ENCODE results near the gene IQCE.

Gene IQCE

GRCh38 chr7:2511769-2512168 lies 47.0 kb upstream of the IQCE start:
- H3K36me3 ChIP-seq (ENCODE audit: control insufficient read depth in 1 of 2, insufficient read depth in 2 of 2, low read length in 2 of 2): no peaks in the 10 kb centered on the region
- no CpG with 5 or more reads among the region's 18 CpGs for WGBS (ENCODE audit: extremely low coverage, insufficient coverage, insufficient read length)
- H3K9me3 ChIP-seq (ENCODE audit: insufficient read depth, low read depth, low read length): peaks cover 5% of the 10 kb centered on the region
- H3K18ac ChIP-seq (ENCODE audit: low read length): no peak overlapping the region
- no peak overlapping the region for H3K27ac ChIP-seq (ENCODE audit: low read depth, low read length)
- H3K79me1 ChIP-seq (ENCODE audit: low read length): peaks cover under 1% of the 10 kb centered on the region
- H3K4ac ChIP-seq (ENCODE audit: low read depth, low read length): no peak overlapping the region
- H3K23ac ChIP-seq (ENCODE audit: low read length): no peak overlapping the region
- peaks cover 8 to 15% of the 10 kb centered on the region in 2 experiments for H3K4me1 ChIP-seq (ENCODE audit: control insufficient read depth in 1 of 2, insufficient read depth in 2 of 2, low read length in 2 of 2)
- H4K8ac ChIP-seq (ENCODE audit: low read depth, low read length): no peak overlapping the region
- H2BK120ac ChIP-seq (ENCODE audit: insufficient read depth, low read length, poor library complexity): no peak overlapping the region
- no peaks in the 10 kb centered on the region for H3K27me3 ChIP-seq (ENCODE audit: insufficient read depth, low read length)
- H4K12ac ChIP-seq (ENCODE audit: low read depth, low read length): no peak overlapping the region
- H4K91ac ChIP-seq (ENCODE audit: low read depth, low read length): no peak overlapping the region
- no peak overlapping the region for H2BK5ac ChIP-seq (ENCODE audit: low read depth, low read length, poor library complexity)
- H3K9ac ChIP-seq (ENCODE audit: low read length): no peak overlapping the region
- H3K4me3 ChIP-seq (ENCODE audit: low read depth, low read length): no peak overlapping the region
- no peak overlapping the region for H2AFZ ChIP-seq (ENCODE audit: insufficient read depth, low read length, poor library complexity)
- no peak overlapping the region for H2BK12ac ChIP-seq (ENCODE audit: low read length)
- H3K14ac ChIP-seq (ENCODE audit: low read length): no peak overlapping the region
- DNase-seq: no peak
- H3K4me2 ChIP-seq (ENCODE audit: low read length): no peak overlapping the region
- H2AK5ac ChIP-seq (ENCODE audit: low read length): no peak overlapping the region
- H3K79me2 ChIP-seq (ENCODE audit: control insufficient read depth, insufficient read depth, low read length, poor library complexity): no peaks in the 10 kb centered on the region

- Histone ChIP-seq H2BK12ac (ENCODE audit: low read length) (no peak overlapping the region), H2AFZ (ENCODE audit: insufficient read depth, low read length, poor library complexity) (no peak overlapping the region), H4K91ac (ENCODE audit: low read depth, low read length) (no peak overlapping the region), H3K4me3 (ENCODE audit: low read depth, low read length) (no peak overlapping the region), H3K14ac (ENCODE audit: low read length) (no peak overlapping the region), H3K27me3 (ENCODE audit: insufficient read depth, low read length) (no peaks in the 10 kb centered on the region), H3K79me1 (ENCODE audit: low read length) (peaks cover 2% of the 10 kb centered on the region), H2BK5ac (ENCODE audit: low read depth, low read length, poor library complexity) (no peak overlapping the region), H4K12ac (ENCODE audit: low read depth, low read length) (no peak overlapping the region), H3K18ac (ENCODE audit: low read length) (no peak overlapping the region), H3K4ac (ENCODE audit: low read depth, low read length) (no peak overlapping the region), H2AK5ac (ENCODE audit: low read length) (no peak overlapping the region), H4K8ac (ENCODE audit: low read depth, low read length) (no peak overlapping the region), H3K36me3 (ENCODE audit: control insufficient read depth in 1 of 2, insufficient read depth in 2 of 2, low read length in 2 of 2) (no peaks in the 10 kb centered on the region), H2BK120ac (ENCODE audit: insufficient read depth, low read length, poor library complexity) (no peak overlapping the region), H3K4me2 (ENCODE audit: low read length) (no peak overlapping the region), H3K9ac (ENCODE audit: low read length) (no peak overlapping the region), H3K79me2 (ENCODE audit: control insufficient read depth, insufficient read depth, low read length, poor library complexity) (no peaks in the 10 kb centered on the region), H3K4me1 (ENCODE audit: control insufficient read depth in 1 of 2, insufficient read depth in 2 of 2, low read length in 2 of 2) (peaks cover 11 to 19% of the 10 kb centered on the region in 2 experiments), H3K23ac (ENCODE audit: low read length) (no peak overlapping the region), H3K27ac (ENCODE audit: low read depth, low read length) (no peak overlapping the region), H3K9me3 (ENCODE audit: insufficient read depth, low read depth, low read length) (peaks cover 5% of the 10 kb centered on the region)
- DNase-seq: no peak
- WGBS (ENCODE audit: extremely low coverage, insufficient coverage, insufficient read length): no CpG with 5 or more reads among the region's 12 CpGs
Measured at GRCh38 chr7:2512179-2512661, 46.6 kb upstream of the IQCE start.

- Histone ChIP-seq H3K36me3 (ENCODE audit: control insufficient read depth in 1 of 2, insufficient read depth in 2 of 2, low read length in 2 of 2) (no peaks in the 10 kb centered on the region), H2AK5ac (ENCODE audit: low read length) (no peak overlapping the region), H3K23ac (ENCODE audit: low read length) (no peak overlapping the region), H2BK12ac (ENCODE audit: low read length) (no peak overlapping the region), H4K12ac (ENCODE audit: low read depth, low read length) (no peak overlapping the region), H4K91ac (ENCODE audit: low read depth, low read length) (no peak overlapping the region), H3K9me3 (ENCODE audit: insufficient read depth, low read depth, low read length) (peaks cover 5% of the 10 kb centered on the region), H3K79me1 (ENCODE audit: low read length) (peaks cover 2% of the 10 kb centered on the region), H3K4me1 (ENCODE audit: control insufficient read depth in 1 of 2, insufficient read depth in 2 of 2, low read length in 2 of 2) (peaks cover 16 to 23% of the 10 kb centered on the region in 2 experiments), H3K14ac (ENCODE audit: low read length) (no peak overlapping the region), H3K27me3 (ENCODE audit: insufficient read depth, low read length) (no peaks in the 10 kb centered on the region), H2AFZ (ENCODE audit: insufficient read depth, low read length, poor library complexity) (no peak overlapping the region), H2BK120ac (ENCODE audit: insufficient read depth, low read length, poor library complexity) (no peak overlapping the region), H3K18ac (ENCODE audit: low read length) (no peak overlapping the region), H3K4ac (ENCODE audit: low read depth, low read length) (no peak overlapping the region), H3K79me2 (ENCODE audit: control insufficient read depth, insufficient read depth, low read length, poor library complexity) (no peaks in the 10 kb centered on the region), H3K4me2 (ENCODE audit: low read length) (no peak overlapping the region), H3K9ac (ENCODE audit: low read length) (no peak overlapping the region), H2BK5ac (ENCODE audit: low read depth, low read length, poor library complexity) (no peak overlapping the region), H3K4me3 (ENCODE audit: low read depth, low read length) (no peak overlapping the region), H3K27ac (ENCODE audit: low read depth, low read length) (no peak overlapping the region), H4K8ac (ENCODE audit: low read depth, low read length) (no peak overlapping the region)
- no CpG with 5 or more reads among the region's 3 CpGs for WGBS (ENCODE audit: extremely low coverage, insufficient coverage, insufficient read length)
- DNase-seq: no peak
Measured at GRCh38 chr7:2512713-2513112, 46.1 kb upstream of the IQCE start.

DNA sequence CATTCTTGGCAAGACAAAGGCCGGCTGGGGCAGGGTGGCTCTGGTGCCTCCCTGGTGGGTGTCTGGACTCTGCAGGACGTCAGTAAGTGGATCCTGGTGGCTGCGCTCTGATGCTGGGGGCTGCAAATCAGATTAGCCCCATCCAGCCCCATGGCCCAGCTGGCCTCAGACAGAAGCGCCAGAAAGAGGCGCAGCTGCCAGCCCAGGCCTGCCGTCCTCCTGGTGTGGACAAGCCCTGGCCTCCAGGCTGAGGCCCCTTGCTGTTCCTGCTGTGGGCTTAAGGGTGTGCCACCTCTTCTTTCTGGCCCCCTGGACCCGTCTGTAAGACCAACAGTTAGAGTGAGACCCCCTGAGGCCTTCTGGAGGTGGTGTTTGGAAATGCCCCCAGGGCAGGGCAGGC lies 45.1 kb upstream of the IQCE start:
- Histone ChIP-seq H3K79me2 (ENCODE audit: control insufficient read depth, insufficient read depth, low read length, poor library complexity) (no peaks in the 10 kb centered on the region), H3K23ac (ENCODE audit: low read length) (no peak overlapping the region), H3K79me1 (ENCODE audit: low read length) (peaks cover 4% of the 10 kb centered on the region), H2AK5ac (ENCODE audit: low read length) (no peak overlapping the region), H4K12ac (ENCODE audit: low read depth, low read length) (no peak overlapping the region), H3K27ac (ENCODE audit: low read depth, low read length) (no peak overlapping the region), H3K9me3 (ENCODE audit: insufficient read depth, low read depth, low read length) (peaks cover 5% of the 10 kb centered on the region), H2BK5ac (ENCODE audit: low read depth, low read length, poor library complexity) (no peak overlapping the region), H2BK120ac (ENCODE audit: insufficient read depth, low read length, poor library complexity) (no peak overlapping the region), H4K91ac (ENCODE audit: low read depth, low read length) (no peak overlapping the region), H3K36me3 (ENCODE audit: control insufficient read depth in 1 of 2, insufficient read depth in 2 of 2, low read length in 2 of 2) (no peaks in the 10 kb centered on the region), H3K9ac (ENCODE audit: low read length) (no peak overlapping the region), H3K14ac (ENCODE audit: low read length) (no peak overlapping the region), H4K8ac (ENCODE audit: low read depth, low read length) (no peak overlapping the region), H3K4me2 (ENCODE audit: low read length) (no peak overlapping the region), H3K4ac (ENCODE audit: low read depth, low read length) (no peak overlapping the region), H3K4me3 (ENCODE audit: low read depth, low read length) (no peak overlapping the region), H3K18ac (ENCODE audit: low read length) (no peak overlapping the region), H2AFZ (ENCODE audit: insufficient read depth, low read length, poor library complexity) (no peak overlapping the region), H3K27me3 (ENCODE audit: insufficient read depth, low read length) (peaks cover 8% of the 10 kb centered on the region), H2BK12ac (ENCODE audit: low read length) (no peak overlapping the region), H3K4me1 (ENCODE audit: control insufficient read depth in 1 of 2, insufficient read depth in 2 of 2, low read length in 2 of 2) (peaks cover 20 to 28% of the 10 kb centered on the region in 2 experiments)
- no peak for DNase-seq
- WGBS (ENCODE audit: extremely low coverage, insufficient coverage, insufficient read length): no CpG with 5 or more reads among the region's 7 CpGs
